Dermis microvascular lymphatic vessel endothelial cell (primary cell): Measurements from ENCODE around the gene SHF. TPM values are rescaled to one million over a fixed set of nuclear protein-coding genes. Genes with fewer than 3 reads are reported as not detected.

Experiments
- DNase-seq, 2 donors: peaks; one replicate each; pipeline versions ENCODE4 v3.0.0 to v3.0.0-alpha.2; 2010; ENCODE audit warnings: low read depth in 2 of 2
- total RNA-seq: library from RNA; depleted of rRNA; stranded (reverse); fragments of >200 nt; gene quantifications from 2 replicates; pipeline ENCODE4 v1.2.1, GENCODE V29; 2014

SHF gene
- total RNA-seq, 1 donor from 2014 or later = 3.1 TPM

- DNase-seq = peak in 1 of 2 donors; percentile 20
Observed at GRCh38 chr15:45199136-45199810, 11.5 kb upstream of the SHF start.

GRCh38 chr15:45198337-45199135 is 10.8 kb upstream of the SHF start:
- peak; percentile 98 for DNase-seq

GRCh38 chr15:45197512-45197911 is 9.7 kb upstream of the SHF start:
- DNase-seq = no peak

GRCh38 chr15:45187578-45187893 is 230 bp downstream of the SHF start:
- no peak for DNase-seq

DNA sequence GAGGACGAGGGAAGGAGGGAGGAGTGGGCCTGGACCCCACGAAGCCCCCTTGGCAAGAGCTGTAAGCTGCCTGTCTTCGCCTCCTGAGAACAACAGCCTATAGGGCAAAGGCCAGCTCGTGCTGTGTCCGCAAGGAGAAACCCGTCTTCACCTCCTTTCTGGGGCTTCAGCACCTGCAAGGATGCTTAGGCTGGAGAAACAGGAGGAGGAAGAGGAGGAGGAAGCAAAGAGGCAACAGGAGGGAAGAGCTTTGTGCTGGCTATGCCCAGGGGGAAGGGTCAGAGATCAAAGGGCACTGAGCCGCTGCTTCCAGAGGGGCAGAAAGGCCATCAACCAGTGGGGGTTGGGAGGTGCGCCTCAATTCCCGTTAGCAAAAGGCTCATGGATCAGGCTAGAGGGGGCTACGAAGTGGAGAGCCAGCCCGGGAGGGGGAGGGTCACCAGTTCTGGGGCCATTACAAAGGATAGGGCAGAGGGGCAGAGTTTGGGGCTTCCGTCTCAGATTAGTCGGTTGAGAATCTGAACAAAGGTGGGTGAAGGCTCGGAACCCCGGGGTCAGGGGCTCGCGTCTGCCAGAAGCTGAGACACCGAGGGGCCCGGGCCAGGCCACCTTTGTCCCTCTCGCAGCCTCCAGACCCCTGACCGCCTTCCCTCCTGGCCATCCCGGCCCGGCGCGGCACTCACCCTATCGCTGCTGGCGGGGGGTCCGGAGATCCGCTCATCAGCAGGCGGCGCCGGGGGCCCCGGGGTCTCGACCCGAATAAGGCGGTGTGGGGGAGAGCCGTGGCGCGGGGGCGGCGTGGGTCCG is 792 bp downstream of the SHF start:
- no peak for DNase-seq

- DNase-seq = no peak
Observed at GRCh38 chr15:45185903-45186770, 1.6 kb downstream of the SHF start.

- DNase-seq = no peak
Observed at GRCh38 chr15:45185069-45185779, 2.5 kb downstream of the SHF start.

- DNase-seq = no peak
Observed at GRCh38 chr15:45184562-45185041, 3.2 kb downstream of the SHF start.

GRCh38 chr15:45183511-45183910 is 4.3 kb downstream of the SHF start:
- no peak for DNase-seq

DNA sequence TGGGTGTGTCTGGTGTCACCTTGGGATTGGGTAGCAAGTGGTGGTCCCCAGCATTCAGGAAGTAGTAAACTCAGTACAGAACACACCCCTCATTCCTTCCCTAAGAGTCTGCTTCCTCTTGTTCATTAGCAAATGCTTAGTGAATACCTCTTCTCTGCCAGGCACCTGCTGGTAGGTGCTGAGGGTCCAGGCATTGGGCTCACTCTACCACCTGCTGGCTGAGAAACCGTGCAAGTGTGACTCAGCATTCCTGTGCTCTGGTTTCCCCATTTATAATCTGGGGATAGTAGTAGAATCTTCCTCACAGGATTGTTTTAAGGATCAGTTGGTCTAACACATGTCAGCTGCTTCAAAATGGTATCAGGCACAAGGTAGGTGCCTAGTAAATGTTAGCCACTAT is 4.8 kb downstream of the SHF start:
- DNase-seq = no peak

DNA sequence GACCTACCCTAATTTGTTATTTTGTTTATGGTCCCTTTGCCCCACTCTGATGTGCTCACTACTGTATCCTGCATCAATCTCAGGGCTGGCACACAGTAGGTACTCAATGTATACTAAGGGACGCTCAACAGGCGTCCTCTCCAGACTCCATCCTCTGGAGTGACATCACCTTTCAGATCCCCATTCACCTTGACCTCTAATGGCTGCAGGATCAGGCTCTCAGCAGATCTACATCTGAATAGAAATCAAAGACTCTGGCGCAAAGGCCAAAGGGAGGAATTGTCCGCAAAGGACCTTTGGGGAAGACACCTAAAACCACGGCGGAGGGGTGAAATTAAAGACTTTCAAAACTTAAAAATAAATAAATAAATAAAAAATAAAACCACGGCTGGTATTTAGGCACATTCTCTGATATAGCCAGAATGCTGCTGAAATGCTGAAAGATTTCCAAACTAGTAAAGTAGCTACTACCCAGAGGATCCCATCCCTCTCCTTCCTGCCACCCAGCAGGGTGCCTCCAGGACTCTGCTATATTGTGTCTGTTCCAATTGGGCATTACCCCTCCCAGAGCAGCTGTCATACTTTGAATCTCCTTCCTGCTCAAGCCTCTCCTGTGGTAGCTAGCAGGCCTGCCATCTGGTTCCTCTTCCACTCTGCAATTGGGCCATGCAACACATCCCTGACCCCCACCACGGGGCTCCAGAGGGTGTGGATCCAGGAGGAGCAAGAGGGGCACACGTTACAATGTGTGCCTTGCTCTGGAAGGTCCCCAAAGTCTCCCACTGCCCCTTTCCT is 6.1 kb downstream of the SHF start:
- DNase-seq = no peak

- DNase-seq = no peak
Observed at GRCh38 chr15:45180648-45181436, 6.9 kb downstream of the SHF start.

- DNase-seq = no peak
Observed at GRCh38 chr15:45180201-45180600, 7.6 kb downstream of the SHF start.

- DNase-seq = peak in 1 of 2 donors; percentile 45
Observed at GRCh38 chr15:45179221-45179985, 8.4 kb downstream of the SHF start.

GRCh38 chr15:45177285-45177684 is 10.5 kb downstream of the SHF start:
- no peak for DNase-seq

DNA sequence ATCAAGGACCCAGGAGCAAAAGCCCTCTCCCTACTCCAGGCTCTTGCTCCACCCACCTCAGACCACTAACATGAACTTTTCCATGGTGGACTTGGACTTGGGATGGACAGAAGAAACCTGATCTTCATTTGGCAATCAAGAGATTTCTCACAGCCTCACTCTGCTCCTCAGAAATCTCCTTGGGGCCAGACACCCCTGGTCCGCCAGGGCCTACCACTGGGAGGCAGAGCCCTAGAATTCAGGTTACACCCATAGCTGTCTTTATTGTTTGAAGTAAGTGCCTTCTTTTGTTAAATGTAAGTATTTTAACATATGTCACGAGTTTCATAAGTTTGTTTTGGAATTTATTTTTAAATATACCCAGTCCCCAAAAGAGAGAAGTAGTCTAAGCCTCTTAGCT is 13.2 kb downstream of the SHF start:
- no peak for DNase-seq

- DNase-seq = no peak
Observed at GRCh38 chr15:45174069-45174468, 13.7 kb downstream of the SHF start.

DNA sequence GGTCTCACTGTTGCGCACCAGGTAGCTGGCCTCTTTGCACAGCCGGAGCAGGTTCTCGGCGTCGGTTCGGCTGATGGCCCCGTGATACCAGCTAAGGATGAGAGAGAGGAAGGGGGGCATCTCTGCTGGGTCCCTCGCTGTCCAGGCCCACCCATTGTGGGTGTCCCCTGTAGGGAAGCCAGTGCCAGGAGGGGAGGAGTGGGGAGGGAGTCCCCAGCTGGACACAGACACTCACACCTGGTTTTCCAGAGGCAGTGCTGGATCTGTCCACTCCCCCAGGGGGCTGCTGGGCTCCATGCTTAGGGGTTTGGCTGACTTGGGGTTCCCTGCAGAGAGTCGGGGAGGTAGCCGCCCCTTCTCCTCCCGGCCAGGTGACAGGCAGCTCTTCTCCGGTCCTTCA is 15.9 kb downstream of the SHF start:
- DNase-seq = no peak
